ENCODE data around the gene ALDH3A1. TPM values are rescaled to one million over a fixed set of nuclear protein-coding genes. Genes with fewer than 3 reads are reported as not detected.

The ALDH3A1 gene
- total RNA-seq, 1 donor from 2014 or later = 0.85 TPM

- no peak for DNase-seq
Measured at GRCh38 chr17:19740933-19741332, 7.2 kb downstream of the ALDH3A1 start.

GRCh38 chr17:19739241-19740201, 8.6 kb downstream of the ALDH3A1 start:
- DNase-seq = no peak

DNA sequence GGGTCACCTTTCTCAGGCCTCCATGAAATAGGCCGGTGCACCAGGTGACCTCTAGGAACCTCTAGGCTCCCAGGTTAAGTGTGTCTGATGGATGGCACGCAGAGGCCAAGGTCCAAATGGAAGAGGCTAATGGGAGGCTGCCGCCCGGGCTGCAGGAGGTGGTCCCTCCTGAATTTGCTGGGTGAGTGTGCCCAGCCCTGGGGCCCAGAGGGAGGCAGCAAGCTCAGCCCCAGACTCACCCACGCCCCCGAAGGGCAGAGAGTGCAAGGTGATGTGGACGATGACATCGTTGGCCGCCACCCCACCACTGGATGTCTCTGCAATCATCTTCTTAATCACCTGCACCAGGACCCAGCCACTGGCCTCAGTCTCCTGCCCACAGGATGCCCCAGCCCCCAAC, 9.3 kb downstream of the ALDH3A1 start:
- DNase-seq = no peak

- no peak for DNase-seq
Measured at GRCh38 chr17:19738073-19738449, 10.0 kb downstream of the ALDH3A1 start.

DNA sequence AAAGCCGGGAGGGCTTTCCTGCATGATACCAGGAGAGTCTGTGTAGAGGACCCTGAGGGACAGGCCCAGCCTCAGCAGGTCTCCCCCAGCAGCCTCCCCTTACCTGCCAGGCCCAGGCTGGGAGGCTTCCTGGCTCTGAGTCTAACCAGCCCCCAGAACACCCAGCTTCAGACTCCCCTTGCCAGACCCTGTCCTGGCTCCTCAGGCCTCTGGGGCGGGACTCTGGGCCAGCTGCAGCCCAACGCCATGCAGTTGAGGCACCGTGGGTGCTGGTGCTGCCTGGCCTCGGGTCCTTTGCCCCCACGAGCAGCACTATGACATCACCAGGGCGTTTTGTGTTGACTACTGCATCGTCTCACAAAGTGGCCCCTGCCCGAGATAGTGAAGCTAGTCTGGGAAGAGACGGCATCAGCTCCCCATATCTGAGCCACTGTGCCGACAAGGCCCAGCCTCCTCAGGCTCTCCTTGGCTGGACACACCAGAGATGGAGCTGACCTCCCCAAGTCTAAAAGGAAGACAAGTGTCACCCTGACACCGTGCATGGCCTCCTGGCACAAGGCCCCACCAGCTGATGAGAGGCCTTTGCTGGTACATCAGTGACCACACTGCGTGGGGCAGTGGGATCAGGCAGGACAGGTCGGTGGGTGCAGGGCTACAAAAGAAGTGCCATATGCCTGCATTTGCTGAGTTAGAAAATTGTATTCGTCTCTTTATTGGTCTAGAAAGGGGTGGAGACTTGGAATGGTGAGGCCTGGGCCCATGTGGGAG, 10.6 kb downstream of the ALDH3A1 start:
- DNase-seq = no peak

DNA sequence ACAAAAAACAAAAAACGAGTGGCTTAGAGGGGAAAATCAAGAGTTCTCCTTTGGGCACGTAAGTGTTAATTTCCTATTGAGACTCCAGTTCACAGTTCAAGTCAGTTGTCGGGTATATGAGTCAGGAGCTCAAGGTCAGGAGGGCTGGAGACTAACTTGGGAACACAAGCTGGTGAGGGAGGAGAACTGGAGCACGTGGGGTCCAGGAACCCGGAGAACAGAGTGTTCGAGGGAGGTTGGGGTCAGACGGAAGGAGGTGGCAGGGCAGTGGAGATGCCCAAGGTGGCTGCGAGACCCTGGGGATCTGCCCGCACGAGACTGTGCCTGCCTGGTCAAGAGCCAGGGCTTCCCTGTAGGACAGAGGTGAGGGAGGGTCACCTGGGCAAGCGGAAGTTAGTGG, 12.0 kb downstream of the ALDH3A1 start:
- no peak for DNase-seq

DNA sequence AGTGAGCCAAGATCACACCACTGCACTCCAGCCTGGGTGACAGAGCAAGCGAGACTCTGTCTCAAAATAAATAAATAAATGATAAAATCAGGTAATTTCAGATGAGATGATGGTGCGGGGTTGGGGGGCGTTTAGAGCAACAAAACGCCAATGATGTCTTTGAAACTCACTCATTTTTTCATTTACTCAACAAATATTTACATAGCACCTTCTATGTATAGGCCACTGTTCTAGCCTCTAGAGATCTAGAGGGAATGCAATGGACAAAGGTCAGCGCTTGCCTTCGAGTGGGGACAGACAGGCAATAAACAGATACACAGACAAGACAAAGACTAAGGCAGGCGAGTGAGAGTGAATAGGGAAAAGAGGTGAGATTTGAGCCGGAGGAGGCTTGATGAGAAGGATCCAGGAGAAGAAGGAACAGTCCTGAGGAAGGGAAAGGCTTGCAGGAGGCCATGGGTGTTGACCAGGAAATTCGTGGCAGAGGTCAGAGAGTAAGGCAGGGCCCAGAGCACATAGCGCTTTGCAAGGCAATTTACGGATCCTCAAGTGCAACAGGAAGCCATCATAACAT, 14.1 kb downstream of the ALDH3A1 start:
- no peak for DNase-seq

DNA sequence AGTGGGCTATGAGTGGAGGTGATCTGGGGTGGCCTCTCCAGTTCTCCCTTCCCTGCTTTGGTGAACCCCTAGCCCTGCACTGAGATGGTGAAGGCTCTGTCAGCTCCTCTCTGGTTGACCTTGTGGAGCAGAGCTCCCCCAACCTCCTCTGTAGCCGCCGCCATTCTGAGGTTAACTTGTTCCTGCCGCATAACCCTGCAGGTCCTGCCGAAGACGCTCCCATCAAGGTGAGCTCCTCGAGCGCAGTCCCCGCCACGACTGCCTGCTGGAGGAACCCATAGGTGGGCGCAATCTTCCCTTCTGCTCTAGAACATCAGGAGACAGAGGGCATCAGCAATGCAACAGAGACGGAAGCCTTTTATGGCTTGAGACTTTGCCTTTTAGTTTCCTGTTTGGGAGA, 16.5 kb downstream of the ALDH3A1 start:
- no peak for DNase-seq

GRCh38 chr17:19730843-19731242, 17.3 kb downstream of the ALDH3A1 start:
- no peak for DNase-seq

DNA sequence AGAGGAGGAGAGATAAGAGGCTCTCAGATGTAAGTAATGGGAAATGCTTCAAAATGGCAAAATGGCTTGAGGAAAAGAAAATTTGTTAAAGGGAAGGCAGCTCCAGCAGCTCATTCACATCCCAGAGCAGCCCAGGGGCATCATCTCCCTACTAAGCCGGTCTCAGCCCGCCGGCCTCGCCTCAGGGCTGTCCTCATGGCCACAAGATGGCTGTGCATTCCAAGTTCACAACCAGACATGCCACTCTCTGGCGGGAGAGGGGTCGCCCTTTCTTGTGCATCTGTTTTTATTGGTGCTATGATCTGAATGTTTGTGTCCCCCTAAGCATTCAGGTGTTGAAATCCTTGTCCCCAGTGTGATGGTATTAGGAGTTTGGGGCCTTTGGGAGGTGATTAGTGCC, 18.2 kb downstream of the ALDH3A1 start:
- no peak for DNase-seq

- peak; percentile 86 for DNase-seq
Measured at GRCh38 chr17:19728084-19728495, 20.0 kb downstream of the ALDH3A1 start.

- peak; percentile 79 for DNase-seq
Measured at GRCh38 chr17:19727501-19728078, 20.5 kb downstream of the ALDH3A1 start.

DNA sequence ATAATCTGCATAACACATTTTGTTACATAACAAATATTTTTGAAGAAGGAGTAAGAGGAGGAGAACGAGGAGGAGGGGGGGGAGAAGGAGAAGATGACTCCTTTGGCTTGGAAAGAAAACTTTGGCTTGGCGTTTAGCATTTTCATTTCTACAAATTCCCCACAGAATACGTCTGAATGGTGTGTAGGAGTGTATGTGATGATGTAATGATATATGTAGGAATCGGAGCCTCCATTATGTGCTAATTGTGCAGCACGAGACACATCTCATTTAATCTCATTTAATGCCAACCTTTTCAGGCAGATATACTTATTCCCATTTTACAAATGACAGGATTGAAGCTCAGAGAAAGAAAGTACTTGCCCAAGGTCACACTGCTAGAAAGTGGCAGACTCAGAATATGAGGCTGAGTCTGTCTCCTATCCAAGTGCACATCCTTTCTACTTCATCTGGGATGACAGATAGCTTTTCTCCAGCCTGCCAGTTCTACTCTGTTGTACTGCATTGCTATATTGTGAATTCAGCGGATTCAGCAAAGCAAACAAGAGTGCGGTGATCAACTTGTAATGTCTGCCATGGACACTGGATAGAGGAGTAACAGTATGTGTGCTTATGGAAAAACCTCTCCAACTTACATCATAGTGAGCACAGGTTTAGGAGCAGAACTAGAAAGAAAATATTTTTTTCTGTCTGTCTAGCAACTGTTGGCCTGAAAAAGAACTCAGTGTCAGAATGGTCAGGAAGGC, 21.3 kb downstream of the ALDH3A1 start:
- peak; percentile 5 for DNase-seq

GRCh38 chr17:19725486-19725885, 22.6 kb downstream of the ALDH3A1 start:
- DNase-seq = no peak

DNA sequence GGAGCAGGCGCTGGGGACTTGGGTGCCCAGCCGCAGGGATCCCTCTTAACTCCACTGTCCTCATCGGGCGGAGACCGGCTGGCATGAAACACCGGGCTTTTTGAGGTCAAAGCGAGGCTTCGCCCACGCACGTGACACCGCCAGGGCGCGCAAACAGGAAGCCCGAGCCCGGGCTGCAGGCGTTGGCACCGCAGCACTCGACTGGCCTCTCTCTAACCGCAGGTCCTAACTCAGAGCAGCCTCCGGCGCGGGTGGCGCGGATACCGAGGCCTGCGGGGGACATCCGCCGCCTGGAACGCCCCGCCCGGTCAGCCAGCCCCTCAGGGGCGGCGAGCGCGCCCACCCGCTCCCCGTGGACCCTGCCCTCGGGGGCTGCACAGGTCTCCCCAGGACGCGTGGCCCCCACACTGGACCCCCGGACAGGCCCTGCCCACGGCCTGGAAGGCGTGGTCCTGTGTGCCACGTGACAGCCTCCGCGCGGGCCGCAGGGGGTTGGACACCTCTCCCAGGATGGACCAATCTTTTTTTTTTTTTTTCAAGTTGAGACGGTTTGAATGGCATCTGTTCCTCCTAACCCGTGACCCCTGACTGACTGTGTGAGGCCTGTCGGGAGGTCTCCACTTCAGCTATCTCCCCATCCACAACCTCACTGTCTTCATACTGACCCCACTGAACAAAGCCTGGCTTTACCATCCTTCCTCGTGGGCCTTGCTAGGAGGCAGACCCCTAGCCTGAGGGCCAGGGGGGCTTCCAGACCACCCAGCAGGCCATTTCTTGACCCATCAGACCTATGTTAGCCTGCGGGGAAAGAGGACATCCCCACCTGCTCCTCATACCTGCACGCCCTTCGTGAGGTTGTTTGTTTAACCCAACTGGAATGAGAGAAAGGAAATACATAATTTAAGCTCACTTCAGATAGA, 23.3 kb downstream of the ALDH3A1 start:
- DNase-seq = peak; percentile 44

DNA sequence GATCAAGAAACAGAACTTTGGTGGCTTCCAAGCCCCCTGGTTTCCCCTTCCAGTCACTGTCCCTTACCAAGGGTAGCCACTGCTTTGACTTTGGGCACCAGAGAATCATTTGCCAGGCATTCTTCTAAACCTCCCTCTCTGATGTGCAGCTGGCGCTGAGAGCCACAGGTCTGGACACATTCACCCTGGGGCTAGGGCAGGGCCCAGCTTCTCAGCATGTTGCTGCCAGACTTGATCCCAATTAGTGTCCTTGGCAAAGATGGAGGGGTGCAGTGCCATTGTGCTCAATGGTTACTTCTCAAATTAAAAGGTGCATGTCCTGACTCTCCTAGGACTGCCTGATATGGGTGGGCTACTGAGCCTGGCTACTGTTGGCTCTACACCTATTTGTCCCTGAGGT, 24.1 kb downstream of the ALDH3A1 start:
- DNase-seq = no peak

DNA sequence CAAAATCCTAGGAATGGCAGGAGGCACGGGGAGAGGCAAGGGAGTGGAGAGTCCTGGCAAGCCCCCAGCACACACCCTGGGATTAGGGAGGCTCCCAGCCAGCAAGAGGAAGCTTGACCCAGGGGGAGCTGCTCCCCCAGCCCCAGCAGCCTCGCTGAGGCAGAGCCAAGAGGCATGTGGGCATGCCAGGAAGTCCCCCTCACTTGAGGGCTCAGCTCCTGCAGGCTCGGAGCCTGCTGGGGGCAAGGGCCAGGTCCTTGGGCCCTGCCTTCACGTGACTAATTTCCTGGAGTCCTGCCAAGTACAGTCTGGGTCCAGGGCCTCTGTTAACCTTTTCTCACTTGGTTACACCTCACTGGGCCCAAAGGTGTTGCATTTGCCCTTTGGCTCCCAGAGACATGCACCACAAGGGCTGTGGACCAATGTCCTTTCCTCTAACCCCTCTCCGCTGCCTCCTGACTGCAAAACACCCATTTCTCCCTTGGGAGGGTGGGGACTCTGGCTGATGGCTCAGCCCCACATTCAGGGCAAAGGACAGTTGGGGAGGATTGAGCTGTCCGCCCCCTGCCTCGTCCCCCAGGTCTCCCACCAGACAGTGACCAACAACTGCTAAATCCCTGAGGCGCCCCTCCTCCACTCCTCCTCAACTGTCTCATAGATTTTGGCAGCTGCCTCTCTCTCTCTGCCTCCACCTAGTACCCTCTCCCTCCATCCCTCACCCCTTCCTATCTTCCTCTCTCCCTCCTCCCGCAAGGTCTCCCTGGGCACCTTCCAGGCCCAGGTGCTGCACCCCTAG, 27.3 kb downstream of the ALDH3A1 start:
- DNase-seq = no peak

DNA sequence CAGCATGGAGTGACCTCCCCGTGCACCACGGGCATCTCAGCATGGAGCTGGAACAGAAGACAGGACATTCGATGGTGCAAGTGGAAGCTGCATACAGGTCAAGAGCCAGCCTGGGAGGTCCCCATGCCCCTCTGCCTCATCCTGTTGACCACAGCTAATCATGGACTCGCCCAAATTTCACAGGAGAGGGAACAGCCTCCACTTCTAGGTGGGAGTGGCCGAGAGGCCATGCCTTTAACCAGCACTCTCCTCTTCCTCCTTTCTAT, 28.0 kb downstream of the ALDH3A1 start:
- no peak for DNase-seq

DNA sequence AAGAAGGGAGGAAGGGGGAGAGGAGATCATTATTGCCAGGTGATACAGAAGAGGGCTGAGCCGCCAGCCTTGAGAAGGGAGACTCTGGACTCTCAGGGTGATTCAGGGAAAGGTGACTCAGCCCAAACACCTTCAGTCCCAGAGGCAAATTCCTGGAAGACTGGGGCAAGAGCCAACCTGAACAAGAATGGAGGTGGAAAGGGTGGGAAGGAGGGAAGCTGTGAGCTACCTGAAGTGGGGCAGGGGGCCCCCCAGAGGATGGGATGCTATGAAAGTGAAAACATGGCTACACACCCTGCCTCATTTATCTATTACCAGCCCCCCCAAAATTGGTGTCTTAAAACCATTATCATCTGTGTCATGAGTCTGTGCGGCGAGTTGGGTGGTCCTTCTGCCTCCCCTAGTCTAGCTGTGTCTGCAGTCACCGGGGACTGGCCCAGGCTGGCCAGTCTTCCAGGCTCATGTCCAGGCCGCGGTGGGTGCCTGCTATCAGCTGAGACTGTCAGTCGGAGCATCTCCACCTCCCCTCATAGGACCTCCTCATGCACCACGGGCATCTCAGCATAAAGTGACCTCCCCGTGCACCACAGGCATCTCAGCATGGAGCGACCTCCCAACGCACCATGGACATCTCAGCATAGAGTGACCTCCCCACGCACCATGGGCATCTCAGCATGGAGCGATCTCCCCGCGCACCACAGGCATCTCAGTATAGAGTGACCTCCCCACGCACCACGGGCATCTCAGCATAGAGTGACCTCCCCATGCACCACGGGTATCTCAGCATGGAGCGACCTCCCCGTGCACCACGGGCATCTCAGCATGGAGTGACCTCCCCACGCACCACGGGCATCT, 28.5 kb downstream of the ALDH3A1 start:
- DNase-seq = no peak
